Ishikawa (cell line): ENCODE data around the gene SNAI3.

ENCODE experiments used
- CEBPB ChIP-seq: IDR thresholded peaks from 2 replicates; pipeline ENCODE4 v1.6.1; 2012
- CREB1 ChIP-seq: IDR thresholded peaks from 2 replicates; pipeline ENCODE4 v1.6.1; 2012; ENCODE audit warnings: low read depth
- EGR1 ChIP-seq: IDR thresholded peaks from 2 replicates; pipeline ENCODE4 v1.6.1; 2012
- EP300 ChIP-seq: IDR thresholded peaks from 2 replicates; pipeline ENCODE4 v1.6.1; 2012; ENCODE audit warnings: borderline replicate concordance
- FOXM1 ChIP-seq: IDR thresholded peaks from 2 replicates; pipeline ENCODE4 v1.6.1; 2012; ENCODE audit warnings: low read depth, borderline replicate concordance
- NFIC ChIP-seq: IDR thresholded peaks from 2 replicates; pipeline ENCODE4 v1.6.1; 2012
- RAD21 ChIP-seq: IDR thresholded peaks from 2 replicates; pipeline ENCODE4 v1.6.1; 2012; ENCODE audit warnings: low read depth
- REST ChIP-seq: IDR thresholded peaks from 2 replicates; pipeline ENCODE4 v1.6.1; 2012; ENCODE audit warnings: low read depth, mild to moderate bottlenecking
- TAF1 ChIP-seq: IDR thresholded peaks from 2 replicates; pipeline ENCODE4 v1.6.1; 2012; ENCODE audit warnings: low read depth, mild to moderate bottlenecking
- TCF12 ChIP-seq: IDR thresholded peaks from 2 replicates; pipeline ENCODE4 v1.6.1; 2012; ENCODE audit warnings: low read depth
- TEAD4 ChIP-seq: IDR thresholded peaks from 2 replicates; pipeline ENCODE4 v1.6.1; 2012
- USF1 ChIP-seq: IDR thresholded peaks from 2 replicates; pipeline ENCODE4 v1.6.1; 2012
- YY1 ChIP-seq: IDR thresholded peaks from 2 replicates; pipeline ENCODE4 v1.6.1; 2012; ENCODE audit warnings: low read depth
- ZBTB7A ChIP-seq: IDR thresholded peaks from 2 replicates; pipeline ENCODE4 v1.6.1; 2012; ENCODE audit warnings: low read depth
- TF ChIP-seq, protein P1 (sequence below): IDR thresholded peaks from 2 replicates; pipeline ENCODE4 v1.6.1; 2012

SNAI3 gene

DNA sequence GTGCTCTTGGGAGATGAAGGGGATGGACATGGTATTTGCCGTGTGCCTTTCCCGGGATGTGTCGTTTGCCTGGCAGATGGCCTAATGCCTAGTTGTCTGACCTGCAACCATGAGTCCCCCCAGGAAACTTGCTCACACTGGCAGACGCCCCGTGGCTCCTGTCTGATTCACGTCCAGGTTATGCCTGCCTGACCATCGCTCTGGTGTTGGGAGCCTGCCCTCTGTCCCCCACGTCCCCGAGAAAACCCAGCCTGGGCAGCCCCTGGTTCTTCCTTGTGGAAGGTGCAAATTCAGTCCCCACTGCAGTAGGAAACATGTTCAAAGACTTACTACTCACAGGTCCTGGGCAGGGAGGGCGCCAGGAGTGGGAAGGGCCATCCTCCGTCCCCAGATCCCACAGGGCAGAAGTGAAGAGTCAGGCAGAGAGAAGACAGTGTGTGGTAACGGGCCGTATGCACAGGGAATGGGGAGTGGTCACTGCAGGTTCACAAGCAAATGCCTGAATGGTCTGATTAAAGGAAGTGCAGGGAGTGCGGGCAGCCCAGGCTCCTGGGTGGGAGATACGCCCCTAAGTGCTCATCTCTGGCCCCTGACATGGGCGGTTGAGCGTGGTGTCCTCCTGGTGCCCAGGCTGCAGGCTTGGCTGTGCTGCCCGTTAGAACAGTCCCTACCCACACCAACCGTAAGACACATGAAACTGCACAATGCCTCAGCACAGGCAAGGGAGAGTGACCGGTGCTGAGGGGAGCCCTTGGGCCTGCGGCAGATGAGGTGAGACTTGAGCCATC lies 4.2 kb upstream of the SNAI3 start:
- TF ChIP-seq YY1 (no peak), CREB1 (no peak), NFIC (no peak), TAF1 (no peak), USF1 (no peak)

- TF ChIP-seq ZBTB7A (0 out of 2 replicates have a peak, but pooled peaks have one; percentile 34), TCF12 (no peak), EGR1 (0 out of 2 replicates have a peak, but pooled peaks have one; percentile 42)
Measured at GRCh38 chr16:88688013-88688778, 1.9 kb upstream of the SNAI3 start.

DNA sequence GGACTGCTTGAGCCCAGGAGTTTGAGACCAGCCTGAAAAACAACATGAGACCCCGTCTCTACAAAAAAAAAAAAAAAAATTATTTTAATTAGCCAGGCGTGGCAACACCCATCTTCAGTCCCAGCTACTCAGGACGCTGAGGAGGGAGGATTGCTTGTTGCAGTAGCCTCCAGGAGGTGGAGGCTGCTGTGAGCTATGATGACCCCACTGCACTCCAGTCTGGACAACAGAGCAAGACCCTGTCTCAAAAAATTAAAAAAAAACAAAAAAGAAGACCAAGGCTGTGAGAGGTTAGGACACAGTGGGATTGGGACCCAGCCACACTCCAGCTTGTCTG lies 1.3 kb upstream of the SNAI3 start:
- no peak for TF ChIP-seq TEAD4
- TF ChIP-seq FOXM1: no peak
- TF ChIP-seq ZBTB7A: no peak
- TF ChIP-seq RAD21: no peak
- TF ChIP-seq CEBPB: no peak
- no peak for TF ChIP-seq NFIC
- no peak for TF ChIP-seq USF1
- TF ChIP-seq TAF1: no peak
- TF ChIP-seq EP300: no peak
- TF ChIP-seq, protein P1, sequence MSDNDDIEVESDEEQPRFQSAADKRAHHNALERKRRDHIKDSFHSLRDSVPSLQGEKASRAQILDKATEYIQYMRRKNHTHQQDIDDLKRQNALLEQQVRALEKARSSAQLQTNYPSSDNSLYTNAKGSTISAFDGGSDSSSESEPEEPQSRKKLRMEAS: no peak
- TF ChIP-seq CREB1: no peak
- no peak for TF ChIP-seq EGR1
- no peak for TF ChIP-seq TCF12
- no peak for TF ChIP-seq REST
- TF ChIP-seq YY1: no peak

DNA sequence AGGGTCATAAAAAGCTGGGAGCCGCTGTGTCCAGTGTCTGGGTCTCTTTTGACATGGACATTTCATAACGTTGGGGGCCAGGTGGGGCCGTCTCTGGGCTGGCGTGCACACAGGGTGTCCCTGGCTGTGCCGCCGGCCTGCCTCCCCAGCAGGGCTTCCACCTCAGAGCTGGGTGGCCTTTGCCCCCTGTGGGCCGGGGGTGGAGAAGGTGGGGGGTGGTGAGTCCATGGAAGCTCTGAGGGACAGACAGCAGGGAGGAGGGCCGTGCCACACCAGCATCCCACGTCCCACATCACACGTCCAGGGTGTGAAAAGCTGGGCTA lies 908 bp upstream of the SNAI3 start:
- TF ChIP-seq TCF12 (no peak), CREB1 (no peak), TAF1 (no peak)

GRCh38 chr16:88686062-88686438 lies 257 bp downstream of the SNAI3 start:
- no peak for TF ChIP-seq REST
- TF ChIP-seq TCF12: peak; percentile 11; the same call in 1 of the 2 replicates
- no peak for TF ChIP-seq EGR1
- TF ChIP-seq TAF1: no peak
- TF ChIP-seq NFIC: no peak

DNA sequence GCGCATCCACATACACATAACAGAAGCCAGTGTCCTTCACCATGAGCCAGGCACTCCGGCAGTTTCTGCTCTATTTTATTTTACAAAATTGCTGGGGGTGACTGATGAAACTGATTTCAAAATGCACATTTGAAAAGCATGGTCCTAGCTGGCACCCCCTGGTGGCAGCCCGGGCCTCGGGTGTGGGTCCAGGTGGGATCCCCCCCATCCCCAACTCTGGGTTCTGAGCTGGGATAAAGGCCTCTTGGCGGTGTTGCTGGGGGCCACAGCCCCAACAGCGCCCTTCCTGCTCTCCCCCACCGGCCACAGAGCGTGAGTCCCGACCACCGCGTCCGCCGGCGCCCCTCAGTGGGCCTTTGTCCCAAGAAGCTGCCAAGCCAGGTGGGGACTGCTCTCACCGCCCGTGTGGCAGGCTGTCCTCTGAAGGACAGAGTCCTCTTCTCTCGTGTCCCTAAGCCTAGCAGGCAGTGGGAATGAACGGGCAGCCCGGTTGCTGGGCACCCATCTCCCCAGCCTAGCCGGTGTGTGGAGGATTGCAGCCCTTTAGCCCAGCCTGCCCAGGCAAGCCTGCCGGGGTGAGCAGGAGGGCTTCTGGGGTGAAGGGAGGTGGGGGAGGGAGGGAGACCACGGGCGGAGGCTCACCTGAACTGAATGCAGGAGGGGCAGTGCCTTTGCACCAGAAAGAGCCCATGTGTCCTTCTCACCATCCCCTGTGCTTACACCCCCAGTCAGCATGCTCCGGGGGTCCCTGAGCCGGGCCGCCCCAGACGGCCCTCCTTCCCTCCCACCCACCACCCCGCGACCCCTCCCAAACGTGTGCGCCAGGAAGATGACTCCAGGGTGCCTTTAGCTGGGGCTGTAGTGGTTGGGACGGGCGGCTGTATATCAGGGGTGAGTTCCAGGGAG lies 898 bp downstream of the SNAI3 start:
- peak; percentile 20 for TF ChIP-seq ZBTB7A
- TF ChIP-seq RAD21: no peak
- no peak for TF ChIP-seq YY1
- no peak for TF ChIP-seq FOXM1
- TF ChIP-seq TEAD4: no peak
- no peak for TF ChIP-seq TAF1
- TF ChIP-seq NFIC: no peak
